Activated CD8-positive, alpha-beta memory T cell treated with anti-CD3 and anti-CD28 coated beads for 4 hours (primary cell): Measurements from ENCODE around the gene CD93.

Experiments used
- DNase-seq, 2 donors: peaks; one replicate each; pipeline ENCODE4 v3.0.0-alpha.2; 2020; ENCODE audit warnings: low read depth in 2 of 2

The CD93 gene, protein sequence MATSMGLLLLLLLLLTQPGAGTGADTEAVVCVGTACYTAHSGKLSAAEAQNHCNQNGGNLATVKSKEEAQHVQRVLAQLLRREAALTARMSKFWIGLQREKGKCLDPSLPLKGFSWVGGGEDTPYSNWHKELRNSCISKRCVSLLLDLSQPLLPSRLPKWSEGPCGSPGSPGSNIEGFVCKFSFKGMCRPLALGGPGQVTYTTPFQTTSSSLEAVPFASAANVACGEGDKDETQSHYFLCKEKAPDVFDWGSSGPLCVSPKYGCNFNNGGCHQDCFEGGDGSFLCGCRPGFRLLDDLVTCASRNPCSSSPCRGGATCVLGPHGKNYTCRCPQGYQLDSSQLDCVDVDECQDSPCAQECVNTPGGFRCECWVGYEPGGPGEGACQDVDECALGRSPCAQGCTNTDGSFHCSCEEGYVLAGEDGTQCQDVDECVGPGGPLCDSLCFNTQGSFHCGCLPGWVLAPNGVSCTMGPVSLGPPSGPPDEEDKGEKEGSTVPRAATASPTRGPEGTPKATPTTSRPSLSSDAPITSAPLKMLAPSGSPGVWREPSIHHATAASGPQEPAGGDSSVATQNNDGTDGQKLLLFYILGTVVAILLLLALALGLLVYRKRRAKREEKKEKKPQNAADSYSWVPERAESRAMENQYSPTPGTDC

DNA sequence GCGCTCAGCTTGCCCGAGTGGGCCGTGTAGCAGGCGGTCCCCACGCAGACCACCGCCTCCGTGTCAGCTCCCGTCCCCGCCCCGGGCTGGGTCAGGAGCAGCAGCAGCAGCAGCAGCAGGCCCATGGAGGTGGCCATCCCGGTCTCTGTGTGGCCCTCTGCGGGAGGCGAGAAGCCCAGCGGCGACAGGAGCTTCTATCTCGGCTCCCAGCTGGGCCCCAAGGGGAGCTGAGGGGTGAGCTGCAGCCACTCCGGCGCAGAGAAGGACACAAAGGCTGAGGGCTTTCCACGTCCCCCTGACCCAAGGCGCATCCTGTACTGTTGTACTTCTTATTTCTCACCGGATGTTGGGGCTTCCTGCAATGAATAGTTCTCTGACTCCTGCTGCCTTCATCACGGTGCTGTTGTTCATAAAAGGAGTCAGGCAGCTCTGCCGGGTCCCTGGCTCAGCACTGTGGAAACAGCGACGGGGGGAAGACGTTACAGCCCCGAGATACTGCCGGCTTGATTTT lies at the start of gene CD93:
Gene CD93 (minus strand): TSS at position 269 of the 511 bp plus-strand sequence. CDS start 132 bp downstream, at position 137.
- DNase-seq = no peak

- no peak for DNase-seq
Measured at GRCh38 chr20:23133560-23133998, 47.5 kb upstream of the CD93 start.

- DNase-seq = no peak
Measured at GRCh38 chr20:23132930-23133559, 46.9 kb upstream of the CD93 start.

GRCh38 chr20:23132293-23132929 lies 46.3 kb upstream of the CD93 start:
- DNase-seq = no peak

GRCh38 chr20:23131766-23132165 lies 45.6 kb upstream of the CD93 start:
- no peak for DNase-seq

GRCh38 chr20:23130622-23131140 lies 44.6 kb upstream of the CD93 start:
- no peak for DNase-seq

DNA sequence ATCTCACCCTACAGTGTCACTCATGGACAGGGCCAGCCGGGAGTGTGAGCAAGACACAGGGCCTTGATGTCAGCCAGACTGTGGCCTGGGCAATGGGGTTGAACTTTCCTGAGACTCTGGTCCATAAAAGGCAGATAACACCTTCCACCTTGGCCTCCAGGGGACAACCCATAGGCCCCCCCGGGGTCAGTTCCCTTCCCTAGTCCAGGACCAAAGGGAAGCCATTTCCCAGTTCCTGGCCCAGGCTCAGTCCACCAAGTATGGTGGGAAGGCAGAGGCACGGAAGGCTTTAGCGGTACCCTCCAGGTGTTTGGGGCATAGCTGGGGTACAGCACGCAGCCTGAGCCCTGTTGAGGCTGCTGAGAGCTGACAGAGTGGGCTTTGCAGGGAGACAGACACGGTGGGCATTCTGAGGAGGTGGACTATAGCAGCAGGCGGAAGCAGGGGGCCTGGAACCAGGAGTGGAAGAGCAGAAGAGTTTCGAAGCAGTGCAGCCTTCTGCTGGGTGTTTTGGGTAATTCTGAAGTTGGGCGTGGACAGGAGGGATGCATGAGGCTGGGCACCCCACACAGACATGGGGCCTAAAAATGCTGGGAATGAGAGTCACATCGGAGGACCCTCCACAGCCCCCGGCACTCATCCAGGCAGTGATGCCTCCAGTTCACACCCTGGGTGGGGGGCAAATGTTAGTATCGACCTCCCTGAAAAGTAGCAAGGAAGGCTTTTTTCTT lies 43.9 kb upstream of the CD93 start:
- DNase-seq = no peak

GRCh38 chr20:23129266-23129665 lies 43.1 kb upstream of the CD93 start:
- DNase-seq = no peak

- DNase-seq = no peak
Measured at GRCh38 chr20:23128461-23129125, 42.5 kb upstream of the CD93 start.

- no peak for DNase-seq
Measured at GRCh38 chr20:23127506-23128279, 41.6 kb upstream of the CD93 start.

- no peak for DNase-seq
Measured at GRCh38 chr20:23126281-23127061, 40.3 kb upstream of the CD93 start.

DNA sequence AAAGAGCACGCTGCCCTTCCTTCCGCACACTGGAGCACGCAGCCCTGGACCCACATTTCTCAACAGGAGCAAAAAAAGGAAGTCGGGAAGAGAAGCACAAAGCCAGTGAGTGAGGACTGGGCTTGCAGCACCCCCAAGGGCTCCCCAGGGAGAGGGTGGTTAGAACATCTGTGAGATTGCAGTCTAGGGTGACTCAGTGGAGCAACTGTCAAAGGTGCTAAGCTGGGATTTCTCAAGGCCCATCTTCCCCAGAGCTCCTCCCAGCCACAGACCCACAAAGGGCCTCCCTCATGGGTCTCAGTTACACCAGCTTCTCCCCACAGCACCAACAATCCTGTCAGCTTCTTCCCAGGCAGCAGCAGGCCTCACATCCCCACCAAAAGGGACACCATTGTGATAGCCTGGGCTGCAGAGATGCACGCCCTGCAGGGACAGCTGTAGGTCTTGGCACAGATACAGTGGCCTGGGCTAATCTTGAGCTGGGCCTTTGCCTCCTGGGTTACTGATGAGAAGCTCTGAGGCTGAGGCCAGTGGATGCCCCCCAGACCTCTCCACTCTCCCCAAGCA lies 39.6 kb upstream of the CD93 start:
- no peak for DNase-seq

DNA sequence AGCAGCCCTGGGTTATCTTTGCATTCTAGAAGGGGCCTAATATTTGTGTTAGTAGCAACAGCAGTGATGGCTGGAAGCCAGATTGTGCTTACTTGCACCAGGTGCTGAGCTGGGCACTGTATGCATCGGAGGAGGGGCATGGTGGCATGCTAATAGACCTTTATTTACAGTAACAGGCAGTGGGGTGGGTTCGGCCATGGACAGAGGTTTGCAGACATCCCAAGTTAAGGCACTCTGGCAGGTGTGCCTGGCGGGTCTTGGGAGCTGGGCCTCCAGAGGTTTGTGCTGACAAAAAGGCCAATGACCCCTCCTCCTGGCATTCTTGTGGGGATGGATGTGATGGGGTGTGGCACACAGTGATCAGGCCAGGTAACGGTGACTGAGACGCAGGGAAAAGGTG lies 39.0 kb upstream of the CD93 start:
- DNase-seq = no peak

DNA sequence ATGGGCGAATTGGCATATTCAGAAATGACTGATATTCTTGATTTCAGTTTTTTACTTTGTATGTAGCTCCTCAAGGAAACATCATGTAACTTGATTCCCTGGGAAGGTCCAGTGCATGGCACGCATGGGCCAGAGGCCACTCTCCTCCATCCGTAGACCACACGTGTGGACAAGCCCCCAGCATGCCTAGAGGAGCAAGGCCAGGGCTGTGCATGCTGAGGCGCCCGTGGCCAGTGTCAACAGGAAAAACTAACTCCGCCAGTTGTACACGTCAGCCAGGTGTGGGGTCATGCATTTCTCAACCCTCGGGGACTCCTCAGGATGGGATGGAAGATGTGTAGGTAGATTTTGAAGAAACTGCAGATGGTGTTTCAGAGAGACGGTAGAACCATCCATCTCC lies 37.8 kb upstream of the CD93 start:
- DNase-seq = no peak

DNA sequence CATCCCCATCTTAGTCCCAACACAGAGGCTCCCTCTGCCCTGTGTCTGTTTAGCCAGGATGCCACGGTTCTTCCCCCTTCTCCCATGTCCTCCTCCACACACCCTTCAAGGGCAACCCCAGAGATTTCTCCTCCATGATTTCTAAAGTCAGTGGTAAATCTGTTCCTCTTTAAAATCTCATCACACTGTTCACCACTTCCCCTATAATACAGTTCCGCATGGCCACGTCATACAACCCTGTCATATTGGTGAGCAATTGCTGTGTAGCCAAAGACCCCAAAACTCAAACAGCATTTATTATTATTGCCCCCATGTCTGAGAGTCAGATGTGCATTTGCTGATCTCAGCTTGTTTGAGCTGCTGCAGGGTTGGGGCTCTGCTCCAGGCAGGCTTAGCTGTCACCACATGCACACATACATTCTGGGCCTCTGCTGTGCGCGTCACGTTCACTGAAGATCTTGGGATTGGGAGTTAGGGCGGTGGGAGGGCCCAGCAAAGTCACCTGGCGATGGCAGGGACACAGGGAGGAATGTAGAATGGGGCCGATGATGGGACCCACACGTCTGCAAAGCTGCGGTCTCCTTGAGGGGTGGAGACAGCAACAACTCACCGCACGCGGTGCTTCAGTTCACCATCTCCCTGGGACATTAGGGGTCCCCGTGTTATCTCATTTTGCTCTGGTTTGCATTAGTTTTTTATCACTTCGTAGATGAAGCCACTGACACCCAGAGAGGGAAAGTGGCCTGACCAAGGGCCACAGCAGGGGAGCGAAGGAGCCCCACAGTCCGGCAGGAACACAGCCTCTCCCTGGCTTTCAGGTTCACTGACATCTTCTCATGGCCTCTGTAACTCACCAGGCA lies 36.9 kb upstream of the CD93 start:
- no peak for DNase-seq

- DNase-seq = no peak
Measured at GRCh38 chr20:23122321-23122720, 36.2 kb upstream of the CD93 start.

DNA sequence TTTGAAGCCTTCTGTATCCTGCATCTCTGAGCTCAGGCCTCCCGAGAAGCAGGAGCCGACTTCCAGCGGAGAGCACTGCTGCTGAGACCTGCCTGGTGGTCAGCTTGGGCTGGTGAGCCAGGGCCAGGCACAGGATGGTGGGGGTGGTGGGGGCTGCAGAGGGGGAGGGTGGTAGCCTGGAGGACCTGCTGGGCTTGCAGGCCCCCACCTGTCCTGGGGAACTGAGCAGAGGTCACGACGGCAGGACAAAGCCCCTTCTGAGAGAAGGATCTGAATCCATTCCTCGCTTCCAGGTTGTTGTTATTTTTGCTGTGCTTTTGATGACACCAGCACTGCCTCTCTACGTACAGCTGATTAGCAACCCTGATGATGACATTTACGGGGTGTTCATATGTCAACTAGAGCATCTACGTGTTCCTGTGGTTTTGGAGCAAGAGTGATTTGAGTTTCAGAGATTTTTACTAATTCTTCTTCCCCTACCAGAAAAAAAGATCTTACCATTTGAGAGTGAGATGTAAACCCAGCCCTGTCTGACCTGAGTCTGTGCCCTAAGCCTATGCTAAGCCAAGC lies 35.7 kb upstream of the CD93 start:
- DNase-seq = no peak
